GM23338 (cell line): Measurements from ENCODE around the gene ZNF579. TPM values are rescaled to one million over a fixed set of nuclear protein-coding genes. Genes with fewer than 3 reads are reported as not detected.

Source experiments
- ATAC-seq: fragments of 200-7000 bp; cut with Tn5 transposase; 3 replicates; pipeline ENCODE4 v1.9.1; 2020
- DNase-seq: peaks from one replicate; pipeline ENCODE4 v3.0.0-alpha.2; 2015; ENCODE audit warnings: low spot score
- H2AFZ ChIP-seq: fragments of 200-600 bp; sonication (generic); 2 replicates; pipeline ENCODE4 v1.8.0; 2016; ENCODE audit warnings: antibody characterized with exemption, mild to moderate bottlenecking, moderate library complexity
- H3F3A ChIP-seq: fragments of 200-600 bp; sonication (generic); replicated peaks from 2 replicates; pipeline ENCODE4 v1.8.0; 2017; ENCODE audit warnings: antibody characterized with exemption, mixed run types, low read depth
- H3K27ac ChIP-seq: fragments of 200-600 bp; sonication (generic); 2 replicates; pipeline ENCODE4 v1.6.1; 2016; ENCODE audit warnings: low read depth
- H3K27me3 ChIP-seq: fragments of 200-600 bp; sonication (generic); 2 replicates; pipeline ENCODE4 v1.8.0; 2016; ENCODE audit warnings: mild to moderate bottlenecking, mixed run types, moderate library complexity; ENCODE audit not compliant: insufficient read depth
- H3K36me3 ChIP-seq: fragments of 200-600 bp; sonication (generic); 2 replicates; pipeline ENCODE4 v1.8.0; 2016; ENCODE audit warnings: mild to moderate bottlenecking; ENCODE audit not compliant: insufficient read depth
- H3K4me1 ChIP-seq: fragments of 200-600 bp; sonication (generic); 2 replicates; pipeline ENCODE4 v1.8.0; 2016; ENCODE audit warnings: mild to moderate bottlenecking, moderate library complexity; ENCODE audit not compliant: insufficient read depth
- H3K4me2 ChIP-seq: fragments of 200-600 bp; sonication (generic); 2 replicates; pipeline ENCODE4 v1.7.1; 2017; ENCODE audit warnings: mixed run types
- H3K4me3 ChIP-seq: fragments of 200-600 bp; sonication (generic); 2 replicates; pipeline ENCODE4 v1.6.1; 2016; ENCODE audit warnings: mixed run types
- H3K79me2 ChIP-seq: fragments of 200-600 bp; sonication (generic); replicated peaks from 2 replicates; pipeline ENCODE4 v1.8.0; 2017; ENCODE audit warnings: mild to moderate bottlenecking; ENCODE audit not compliant: insufficient read depth
- H3K9me2 ChIP-seq: fragments of 200-600 bp; sonication (generic); 2 replicates; pipeline ENCODE4 v1.8.0; 2017; ENCODE audit not compliant: insufficient read depth
- H4K20me1 ChIP-seq: fragments of 200-600 bp; sonication (generic); replicated peaks from 2 replicates; pipeline ENCODE4 v1.8.0; 2017; ENCODE audit warnings: mild to moderate bottlenecking; ENCODE audit not compliant: insufficient read depth
- H3K27ac Mint-ChIP-seq: 2 replicates; pipeline ENCODE4 v1.8.0; 2020; ENCODE audit warnings: inconsistent platforms, mild to moderate bottlenecking, moderate library complexity, mixed read lengths
- H3K27me3 Mint-ChIP-seq: 3 replicates; pipeline ENCODE4 v1.8.0; 2022; ENCODE audit warnings: low read depth, mild to moderate bottlenecking, moderate library complexity, mixed read lengths, inconsistent platforms; ENCODE audit not compliant: insufficient read depth, poor library complexity
- H3K36me3 Mint-ChIP-seq: 3 replicates; pipeline ENCODE4 v1.8.0; 2021; ENCODE audit warnings: low read depth, mild to moderate bottlenecking, inconsistent platforms, moderate library complexity, mixed read lengths
- H3K4me1 Mint-ChIP-seq: 3 replicates; pipeline ENCODE4 v1.8.0; 2020; ENCODE audit warnings: mild to moderate bottlenecking, inconsistent platforms, mixed read lengths
- H3K4me3 Mint-ChIP-seq: 3 replicates; pipeline ENCODE4 v1.8.0; 2021; ENCODE audit warnings: moderate library complexity, mild to moderate bottlenecking, inconsistent platforms, mixed read lengths
- H3K9me3 Mint-ChIP-seq: 3 replicates; pipeline ENCODE4 v1.8.0; 2020; ENCODE audit warnings: moderate library complexity, mild to moderate bottlenecking, inconsistent platforms, mixed read lengths
- CREB1 ChIP-seq: fragments of 250-450 bp; sonication (Bioruptor Pico); IDR thresholded peaks from 2 replicates; pipeline ENCODE4 v1.5.0; 2020; ENCODE audit warnings: low read depth, mild to moderate bottlenecking, moderate library complexity
- EZH2 ChIP-seq: fragments of 200-600 bp; sonication (generic); IDR thresholded peaks from one replicate; pipeline ENCODE4 v1.8.0; 2017; ENCODE audit warnings: antibody characterized with exemption, mild to moderate bottlenecking, low read depth; ENCODE audit not compliant: unreplicated experiment
- EZH2phosphoT487 ChIP-seq: fragments of 200-600 bp; sonication (generic); IDR thresholded peaks from one replicate; pipeline ENCODE4 v1.8.1; 2018; ENCODE audit warnings: antibody characterized with exemption; ENCODE audit not compliant: unreplicated experiment
- JUNB ChIP-seq: IDR thresholded peaks from one replicate; pipeline ENCODE4 v1.6.1; 2016; ENCODE audit warnings: antibody characterized with exemption; ENCODE audit not compliant: unreplicated experiment
- NANOG ChIP-seq: IDR thresholded peaks from 2 replicates; pipeline ENCODE4 v1.6.1; 2016; ENCODE audit warnings: antibody characterized with exemption, borderline replicate concordance
- POLR2AphosphoS5 ChIP-seq: IDR thresholded peaks from 2 replicates; pipeline ENCODE4 v1.6.1; 2016; ENCODE audit warnings: antibody characterized with exemption, low read depth
- STAT1 ChIP-seq: IDR thresholded peaks from one replicate; pipeline ENCODE4 v1.6.1; 2016; ENCODE audit warnings: antibody characterized with exemption; ENCODE audit not compliant: unreplicated experiment
- ZNF114 ChIP-seq: fragments of 250-450 bp; sonication (Bioruptor Pico); IDR thresholded peaks from 2 replicates; pipeline ENCODE4 v1.5.0; 2020; ENCODE audit warnings: mild to moderate bottlenecking, moderate library complexity
- ZNF331 ChIP-seq: fragments of 250-450 bp; sonication (Bioruptor Pico); IDR thresholded peaks from 2 replicates; pipeline ENCODE4 v1.5.0; 2020; ENCODE audit warnings: low read depth, mild to moderate bottlenecking, moderate library complexity
- polyA plus RNA-seq: library from polyadenylated mRNA; unstranded; fragments of >200 nt; fragmentation: Nextera tagmentation; extraction: Ambion mirVana; gene quantifications from 2 replicates; pipeline ENCODE4 v1.2.1, GENCODE V29; 2016
- total RNA-seq: library from RNA; depleted of rRNA; stranded (reverse); fragments of >200 nt; shearing (Covaris generic); gene quantifications from 2 replicates; pipeline ENCODE4 v1.2.3, GENCODE V29; 2014
- TF ChIP-seq, protein P1 (sequence below): IDR thresholded peaks from one replicate; pipeline ENCODE4 v1.6.1; 2018; ENCODE audit warnings: antibody characterized with exemption; ENCODE audit not compliant: unreplicated experiment
- TF ChIP-seq, protein P2 (sequence below), 2 experiments: fragments of 200-600 bp in 1 of 2; sonication (generic) in 1 of 2; conservative IDR thresholded peaks; 2 replicates each; pipeline versions ENCODE4 v1.5.1 to v1.6.1; 2016 to 2017; ENCODE audit warnings: antibody characterized with exemption in 2 of 2, low read depth in 2 of 2, mild to moderate bottlenecking in 2 of 2, moderate library complexity in 1 of 2
- TF ChIP-seq, protein P3 (sequence below): fragments of 250-450 bp; sonication (Bioruptor Pico); IDR thresholded peaks from 2 replicates; pipeline ENCODE4 v1.5.0; 2020; ENCODE audit warnings: mild to moderate bottlenecking, moderate library complexity
- TF ChIP-seq, protein P4 (sequence below): IDR thresholded peaks from 2 replicates; pipeline ENCODE4 v1.6.1; 2016; ENCODE audit warnings: antibody characterized with exemption

ZNF579 gene
- total and polyA plus RNA-seq, 2 experiments from 2014 or later: 7.3 to 12.2 TPM

DNA sequence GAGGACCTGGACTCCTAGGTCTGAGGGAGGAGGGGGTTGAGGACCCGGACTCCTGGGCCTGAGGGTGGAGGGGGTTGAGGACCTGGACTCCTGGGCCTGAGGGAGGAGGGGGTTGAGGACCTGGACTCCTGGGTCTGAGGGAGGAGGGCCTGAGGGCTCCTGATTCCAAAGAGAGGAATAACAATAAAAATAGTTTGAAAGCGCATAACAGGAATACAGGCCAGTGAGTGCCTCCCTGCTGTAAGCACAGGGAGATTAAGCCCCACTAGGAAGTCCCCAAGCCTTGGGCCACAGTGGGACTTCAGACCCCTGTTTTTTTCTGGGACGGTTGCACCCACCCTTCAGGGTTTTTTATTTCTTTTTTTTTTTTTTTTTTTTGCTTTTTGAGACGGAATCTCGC is 42.5 kb downstream of the ZNF579 start:
- Histone ChIP-seq H3K79me2 (no peaks in the 10 kb centered on the region), H3K4me2 (peak overlapping the region; percentile 62), H3K27ac (peak overlapping the region; percentile 78; the same call in 1 of the 2 replicates), H3K4me3 (no peak overlapping the region), H3K9me2 (peaks cover 5% of the 10 kb centered on the region; the same call in 1 of the 2 replicates), H3K27me3 (no peaks in the 10 kb centered on the region), H3K36me3 (no peaks in the 10 kb centered on the region), H3K4me1 (peaks cover 7% of the 10 kb centered on the region; the same call in 1 of the 2 replicates), H2AFZ (no peak overlapping the region; the same call in 1 of the 2 replicates), H4K20me1 (no peaks in the 10 kb centered on the region), H3F3A (0 out of 2 replicates have a peak, but pooled peaks cover 7% of the 10 kb centered on the region)
- ATAC-seq (peak; percentile 5; the same call in 1 of the 3 replicates), DNase-seq (peak; percentile 49)
- Mint-ChIP-seq H3K9me3 (peaks cover 3% of the 10 kb centered on the region; the same call in 2 of the 3 replicates), H3K27me3 (peaks cover 13% of the 10 kb centered on the region), H3K36me3 (no peaks in the 10 kb centered on the region; the same call in 2 of the 3 replicates), H3K27ac (no peak overlapping the region), H3K4me1 (peaks cover 6% of the 10 kb centered on the region), H3K4me3 (no peak overlapping the region)
- TF ChIP-seq, protein P1, sequence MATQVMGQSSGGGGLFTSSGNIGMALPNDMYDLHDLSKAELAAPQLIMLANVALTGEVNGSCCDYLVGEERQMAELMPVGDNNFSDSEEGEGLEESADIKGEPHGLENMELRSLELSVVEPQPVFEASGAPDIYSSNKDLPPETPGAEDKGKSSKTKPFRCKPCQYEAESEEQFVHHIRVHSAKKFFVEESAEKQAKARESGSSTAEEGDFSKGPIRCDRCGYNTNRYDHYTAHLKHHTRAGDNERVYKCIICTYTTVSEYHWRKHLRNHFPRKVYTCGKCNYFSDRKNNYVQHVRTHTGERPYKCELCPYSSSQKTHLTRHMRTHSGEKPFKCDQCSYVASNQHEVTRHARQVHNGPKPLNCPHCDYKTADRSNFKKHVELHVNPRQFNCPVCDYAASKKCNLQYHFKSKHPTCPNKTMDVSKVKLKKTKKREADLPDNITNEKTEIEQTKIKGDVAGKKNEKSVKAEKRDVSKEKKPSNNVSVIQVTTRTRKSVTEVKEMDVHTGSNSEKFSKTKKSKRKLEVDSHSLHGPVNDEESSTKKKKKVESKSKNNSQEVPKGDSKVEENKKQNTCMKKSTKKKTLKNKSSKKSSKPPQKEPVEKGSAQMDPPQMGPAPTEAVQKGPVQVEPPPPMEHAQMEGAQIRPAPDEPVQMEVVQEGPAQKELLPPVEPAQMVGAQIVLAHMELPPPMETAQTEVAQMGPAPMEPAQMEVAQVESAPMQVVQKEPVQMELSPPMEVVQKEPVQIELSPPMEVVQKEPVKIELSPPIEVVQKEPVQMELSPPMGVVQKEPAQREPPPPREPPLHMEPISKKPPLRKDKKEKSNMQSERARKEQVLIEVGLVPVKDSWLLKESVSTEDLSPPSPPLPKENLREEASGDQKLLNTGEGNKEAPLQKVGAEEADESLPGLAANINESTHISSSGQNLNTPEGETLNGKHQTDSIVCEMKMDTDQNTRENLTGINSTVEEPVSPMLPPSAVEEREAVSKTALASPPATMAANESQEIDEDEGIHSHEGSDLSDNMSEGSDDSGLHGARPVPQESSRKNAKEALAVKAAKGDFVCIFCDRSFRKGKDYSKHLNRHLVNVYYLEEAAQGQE: no peak
- no peak for TF ChIP-seq ZNF331
- no peak for TF ChIP-seq STAT1
- TF ChIP-seq POLR2AphosphoS5: no peak
- no peak for TF ChIP-seq ZNF114 (CRISPR knock-in tag)
- TF ChIP-seq, protein P2, sequence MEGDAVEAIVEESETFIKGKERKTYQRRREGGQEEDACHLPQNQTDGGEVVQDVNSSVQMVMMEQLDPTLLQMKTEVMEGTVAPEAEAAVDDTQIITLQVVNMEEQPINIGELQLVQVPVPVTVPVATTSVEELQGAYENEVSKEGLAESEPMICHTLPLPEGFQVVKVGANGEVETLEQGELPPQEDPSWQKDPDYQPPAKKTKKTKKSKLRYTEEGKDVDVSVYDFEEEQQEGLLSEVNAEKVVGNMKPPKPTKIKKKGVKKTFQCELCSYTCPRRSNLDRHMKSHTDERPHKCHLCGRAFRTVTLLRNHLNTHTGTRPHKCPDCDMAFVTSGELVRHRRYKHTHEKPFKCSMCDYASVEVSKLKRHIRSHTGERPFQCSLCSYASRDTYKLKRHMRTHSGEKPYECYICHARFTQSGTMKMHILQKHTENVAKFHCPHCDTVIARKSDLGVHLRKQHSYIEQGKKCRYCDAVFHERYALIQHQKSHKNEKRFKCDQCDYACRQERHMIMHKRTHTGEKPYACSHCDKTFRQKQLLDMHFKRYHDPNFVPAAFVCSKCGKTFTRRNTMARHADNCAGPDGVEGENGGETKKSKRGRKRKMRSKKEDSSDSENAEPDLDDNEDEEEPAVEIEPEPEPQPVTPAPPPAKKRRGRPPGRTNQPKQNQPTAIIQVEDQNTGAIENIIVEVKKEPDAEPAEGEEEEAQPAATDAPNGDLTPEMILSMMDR (conservative IDR thresholded peaks at IDR 0.05; ENCODE audit: low read depth in 2 of 2): no peak
- TF ChIP-seq CREB1 (CRISPR knock-in tag): no peak
- TF ChIP-seq, protein P3, sequence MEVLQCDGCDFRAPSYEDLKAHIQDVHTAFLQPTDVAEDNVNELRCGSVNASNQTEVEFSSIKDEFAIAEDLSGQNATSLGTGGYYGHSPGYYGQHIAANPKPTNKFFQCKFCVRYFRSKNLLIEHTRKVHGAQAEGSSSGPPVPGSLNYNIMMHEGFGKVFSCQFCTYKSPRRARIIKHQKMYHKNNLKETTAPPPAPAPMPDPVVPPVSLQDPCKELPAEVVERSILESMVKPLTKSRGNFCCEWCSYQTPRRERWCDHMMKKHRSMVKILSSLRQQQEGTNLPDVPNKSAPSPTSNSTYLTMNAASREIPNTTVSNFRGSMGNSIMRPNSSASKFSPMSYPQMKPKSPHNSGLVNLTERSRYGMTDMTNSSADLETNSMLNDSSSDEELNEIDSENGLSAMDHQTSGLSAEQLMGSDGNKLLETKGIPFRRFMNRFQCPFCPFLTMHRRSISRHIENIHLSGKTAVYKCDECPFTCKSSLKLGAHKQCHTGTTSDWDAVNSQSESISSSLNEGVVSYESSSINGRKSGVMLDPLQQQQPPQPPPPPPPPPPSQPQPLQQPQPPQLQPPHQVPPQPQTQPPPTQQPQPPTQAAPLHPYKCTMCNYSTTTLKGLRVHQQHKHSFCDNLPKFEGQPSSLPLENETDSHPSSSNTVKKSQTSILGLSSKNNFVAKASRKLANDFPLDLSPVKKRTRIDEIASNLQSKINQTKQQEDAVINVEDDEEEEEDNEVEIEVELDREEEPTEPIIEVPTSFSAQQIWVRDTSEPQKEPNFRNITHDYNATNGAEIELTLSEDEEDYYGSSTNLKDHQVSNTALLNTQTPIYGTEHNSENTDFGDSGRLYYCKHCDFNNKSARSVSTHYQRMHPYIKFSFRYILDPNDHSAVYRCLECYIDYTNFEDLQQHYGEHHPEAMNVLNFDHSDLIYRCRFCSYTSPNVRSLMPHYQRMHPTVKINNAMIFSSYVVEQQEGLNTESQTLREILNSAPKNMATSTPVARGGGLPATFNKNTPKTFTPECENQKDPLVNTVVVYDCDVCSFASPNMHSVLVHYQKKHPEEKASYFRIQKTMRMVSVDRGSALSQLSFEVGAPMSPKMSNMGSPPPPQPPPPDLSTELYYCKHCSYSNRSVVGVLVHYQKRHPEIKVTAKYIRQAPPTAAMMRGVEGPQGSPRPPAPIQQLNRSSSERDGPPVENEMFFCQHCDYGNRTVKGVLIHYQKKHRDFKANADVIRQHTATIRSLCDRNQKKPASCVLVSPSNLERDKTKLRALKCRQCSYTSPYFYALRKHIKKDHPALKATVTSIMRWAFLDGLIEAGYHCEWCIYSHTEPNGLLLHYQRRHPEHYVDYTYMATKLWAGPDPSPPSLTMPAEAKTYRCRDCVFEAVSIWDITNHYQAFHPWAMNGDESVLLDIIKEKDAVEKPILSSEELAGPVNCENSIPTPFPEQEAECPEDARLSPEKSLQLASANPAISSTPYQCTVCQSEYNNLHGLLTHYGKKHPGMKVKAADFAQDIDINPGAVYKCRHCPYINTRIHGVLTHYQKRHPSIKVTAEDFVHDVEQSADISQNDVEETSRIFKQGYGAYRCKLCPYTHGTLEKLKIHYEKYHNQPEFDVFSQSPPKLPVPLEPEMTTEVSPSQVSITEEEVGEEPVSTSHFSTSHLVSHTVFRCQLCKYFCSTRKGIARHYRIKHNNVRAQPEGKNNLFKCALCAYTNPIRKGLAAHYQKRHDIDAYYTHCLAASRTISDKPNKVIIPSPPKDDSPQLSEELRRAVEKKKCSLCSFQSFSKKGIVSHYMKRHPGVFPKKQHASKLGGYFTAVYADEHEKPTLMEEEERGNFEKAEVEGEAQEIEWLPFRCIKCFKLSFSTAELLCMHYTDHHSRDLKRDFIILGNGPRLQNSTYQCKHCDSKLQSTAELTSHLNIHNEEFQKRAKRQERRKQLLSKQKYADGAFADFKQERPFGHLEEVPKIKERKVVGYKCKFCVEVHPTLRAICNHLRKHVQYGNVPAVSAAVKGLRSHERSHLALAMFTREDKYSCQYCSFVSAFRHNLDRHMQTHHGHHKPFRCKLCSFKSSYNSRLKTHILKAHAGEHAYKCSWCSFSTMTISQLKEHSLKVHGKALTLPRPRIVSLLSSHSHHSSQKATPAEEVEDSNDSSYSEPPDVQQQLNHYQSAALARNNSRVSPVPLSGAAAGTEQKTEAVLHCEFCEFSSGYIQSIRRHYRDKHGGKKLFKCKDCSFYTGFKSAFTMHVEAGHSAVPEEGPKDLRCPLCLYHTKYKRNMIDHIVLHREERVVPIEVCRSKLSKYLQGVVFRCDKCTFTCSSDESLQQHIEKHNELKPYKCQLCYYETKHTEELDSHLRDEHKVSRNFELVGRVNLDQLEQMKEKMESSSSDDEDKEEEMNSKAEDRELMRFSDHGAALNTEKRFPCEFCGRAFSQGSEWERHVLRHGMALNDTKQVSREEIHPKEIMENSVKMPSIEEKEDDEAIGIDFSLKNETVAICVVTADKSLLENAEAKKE (CRISPR knock-in tag): no peak
- no peak for TF ChIP-seq NANOG
- TF ChIP-seq JUNB: no peak
- TF ChIP-seq, protein P4, sequence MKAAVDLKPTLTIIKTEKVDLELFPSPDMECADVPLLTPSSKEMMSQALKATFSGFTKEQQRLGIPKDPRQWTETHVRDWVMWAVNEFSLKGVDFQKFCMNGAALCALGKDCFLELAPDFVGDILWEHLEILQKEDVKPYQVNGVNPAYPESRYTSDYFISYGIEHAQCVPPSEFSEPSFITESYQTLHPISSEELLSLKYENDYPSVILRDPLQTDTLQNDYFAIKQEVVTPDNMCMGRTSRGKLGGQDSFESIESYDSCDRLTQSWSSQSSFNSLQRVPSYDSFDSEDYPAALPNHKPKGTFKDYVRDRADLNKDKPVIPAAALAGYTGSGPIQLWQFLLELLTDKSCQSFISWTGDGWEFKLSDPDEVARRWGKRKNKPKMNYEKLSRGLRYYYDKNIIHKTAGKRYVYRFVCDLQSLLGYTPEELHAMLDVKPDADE: no peak
- TF ChIP-seq EZH2: no peak
- no peak for TF ChIP-seq EZH2phosphoT487
